ENCODE data around the gene AGAP1.

- TF ChIP-seq CTCF (IDR thresholded peaks at IDR 0.05; ENCODE audit: low read depth, low read length, poor library complexity, severe bottlenecking): no peak
- TF ChIP-seq EZH2phosphoT487 (IDR thresholded peaks at IDR 0.05; ENCODE audit: borderline replicate concordance, low read length): no peak
Observed at GRCh38 chr2:236041616-236042015, 547.8 kb downstream of the AGAP1 start.

Data from DOHH2 (cell line).